AG09319 (cell line): Measurements from ENCODE around the gene STAT5B.

Experiments
- DNase-seq: peaks from one replicate; pipeline ENCODE4 v3.0.0-alpha.2; 2010; ENCODE audit warnings: low read depth; ENCODE audit errors: extremely low read depth
- TF ChIP-seq, protein P1 (sequence below): IDR thresholded peaks from 2 replicates; pipeline ENCODE4 v1.5.1; 2011; ENCODE audit warnings: low read depth, mild to moderate bottlenecking, inconsistent platforms, low read length, moderate library complexity

STAT5B gene

DNA sequence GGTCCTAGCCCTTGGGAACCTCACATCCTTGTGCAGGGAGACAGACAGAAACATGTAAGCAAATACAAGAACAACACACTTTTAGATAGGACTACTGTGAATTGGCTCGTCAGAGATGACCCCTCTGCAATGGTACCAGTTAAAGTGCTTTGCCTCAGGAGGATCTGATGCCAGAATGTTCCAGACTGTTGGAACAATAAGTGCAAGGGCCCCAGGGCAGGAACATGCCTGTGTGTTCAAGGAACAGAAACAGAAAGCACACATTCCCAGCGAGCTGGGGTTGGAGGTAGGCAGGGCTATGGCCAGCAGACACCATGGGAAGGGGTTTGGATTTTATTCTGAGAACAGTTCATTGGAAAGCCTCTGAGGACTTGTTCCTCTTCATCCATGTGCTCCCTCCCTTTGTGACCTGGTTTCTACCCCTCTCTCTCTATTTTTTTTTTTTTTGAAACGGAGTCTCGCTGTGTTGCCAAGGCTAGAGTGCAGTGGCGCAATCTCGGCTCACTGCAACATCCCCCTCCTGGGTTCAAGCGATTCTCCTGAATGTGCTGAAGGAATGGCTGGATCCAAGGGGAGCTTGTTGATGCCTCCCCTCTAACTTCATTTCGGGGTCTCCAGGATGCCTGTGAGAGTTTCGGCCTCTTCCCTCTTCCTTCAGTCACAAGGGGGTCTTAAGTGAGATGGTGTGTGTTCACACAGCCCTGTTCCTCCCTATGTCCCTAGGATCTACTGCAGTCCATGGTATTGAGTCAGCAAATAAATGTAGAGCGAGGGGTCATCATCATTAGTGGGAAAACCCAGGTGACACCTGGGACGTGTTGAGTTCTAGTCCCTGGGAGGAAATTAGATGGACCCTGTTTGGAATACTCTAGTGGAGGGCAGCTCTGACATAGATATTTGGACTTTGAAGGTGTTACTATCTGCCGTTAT lies 18.5 kb upstream of the STAT5B start:
- DNase-seq: no peak
- TF ChIP-seq, protein P1, sequence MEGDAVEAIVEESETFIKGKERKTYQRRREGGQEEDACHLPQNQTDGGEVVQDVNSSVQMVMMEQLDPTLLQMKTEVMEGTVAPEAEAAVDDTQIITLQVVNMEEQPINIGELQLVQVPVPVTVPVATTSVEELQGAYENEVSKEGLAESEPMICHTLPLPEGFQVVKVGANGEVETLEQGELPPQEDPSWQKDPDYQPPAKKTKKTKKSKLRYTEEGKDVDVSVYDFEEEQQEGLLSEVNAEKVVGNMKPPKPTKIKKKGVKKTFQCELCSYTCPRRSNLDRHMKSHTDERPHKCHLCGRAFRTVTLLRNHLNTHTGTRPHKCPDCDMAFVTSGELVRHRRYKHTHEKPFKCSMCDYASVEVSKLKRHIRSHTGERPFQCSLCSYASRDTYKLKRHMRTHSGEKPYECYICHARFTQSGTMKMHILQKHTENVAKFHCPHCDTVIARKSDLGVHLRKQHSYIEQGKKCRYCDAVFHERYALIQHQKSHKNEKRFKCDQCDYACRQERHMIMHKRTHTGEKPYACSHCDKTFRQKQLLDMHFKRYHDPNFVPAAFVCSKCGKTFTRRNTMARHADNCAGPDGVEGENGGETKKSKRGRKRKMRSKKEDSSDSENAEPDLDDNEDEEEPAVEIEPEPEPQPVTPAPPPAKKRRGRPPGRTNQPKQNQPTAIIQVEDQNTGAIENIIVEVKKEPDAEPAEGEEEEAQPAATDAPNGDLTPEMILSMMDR: no peak

DNA sequence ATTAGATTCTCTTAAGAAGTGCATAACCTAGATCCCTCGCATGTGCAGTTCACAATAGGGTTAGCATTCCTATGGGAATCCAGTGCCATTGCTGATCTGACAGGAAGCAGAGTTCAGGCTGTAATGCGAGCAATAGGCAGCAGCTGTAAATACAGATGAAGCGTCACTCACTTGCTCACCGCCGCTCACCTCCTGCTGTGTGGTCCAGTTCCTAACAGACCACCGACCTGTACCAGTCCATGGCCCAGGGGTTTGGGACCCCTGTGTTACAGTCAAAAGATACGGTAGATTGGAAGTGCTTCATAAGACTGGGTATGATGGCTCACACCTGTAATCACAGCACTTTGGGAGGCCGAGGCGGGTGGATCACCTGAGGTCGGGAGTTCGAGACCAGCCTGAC lies 14.9 kb upstream of the STAT5B start:
- DNase-seq: no peak
- TF ChIP-seq, protein P1: no peak

DNA sequence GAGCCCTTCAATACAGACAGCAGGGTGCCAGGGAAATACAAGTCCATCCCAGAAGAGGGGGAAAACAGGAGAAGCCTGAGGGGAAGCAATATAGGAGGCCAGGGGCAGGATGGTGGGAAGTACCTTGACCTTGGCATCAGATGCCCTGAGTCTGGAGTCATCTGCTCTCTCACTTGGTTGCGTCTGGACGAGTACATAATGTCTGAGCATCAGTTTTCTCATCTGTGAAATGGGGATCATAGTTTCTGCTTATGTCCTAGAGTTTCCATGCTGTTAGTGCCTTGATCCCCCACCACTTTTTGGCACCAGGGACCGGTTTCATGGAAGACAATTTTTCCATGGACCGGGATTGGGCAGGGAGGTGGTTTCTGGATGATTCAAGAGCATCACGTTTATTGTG lies 14.4 kb upstream of the STAT5B start:
- TF ChIP-seq, protein P1: no peak
- DNase-seq: no peak

DNA sequence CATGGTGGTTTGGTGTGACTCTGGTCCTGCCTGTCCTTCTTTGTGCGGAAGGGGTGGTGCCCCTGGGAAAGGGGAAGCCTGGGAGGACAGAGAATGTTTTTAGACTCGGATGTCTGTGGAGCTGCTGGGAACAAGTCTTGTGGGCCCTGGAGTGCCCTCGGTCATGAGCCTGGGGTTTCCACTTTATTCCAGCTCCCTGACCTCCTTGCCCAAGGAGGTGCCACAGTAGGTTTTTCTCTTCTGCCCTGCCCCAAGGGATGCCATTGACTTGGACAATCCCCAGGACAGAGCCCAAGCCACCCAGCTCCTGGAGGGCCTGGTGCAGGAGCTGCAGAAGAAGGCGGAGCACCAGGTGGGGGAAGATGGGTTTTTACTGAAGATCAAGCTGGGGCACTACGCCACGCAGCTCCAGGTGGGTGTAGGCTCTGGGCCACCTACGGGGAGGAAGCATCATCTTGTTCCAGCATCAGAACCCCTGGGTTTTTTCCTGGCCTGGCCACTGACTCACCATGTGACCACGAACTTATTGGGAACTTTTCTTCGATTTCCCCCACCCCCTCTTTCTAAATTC lies 13.5 kb upstream of the STAT5B start:
- DNase-seq: no peak
- TF ChIP-seq, protein P1: no peak

DNA sequence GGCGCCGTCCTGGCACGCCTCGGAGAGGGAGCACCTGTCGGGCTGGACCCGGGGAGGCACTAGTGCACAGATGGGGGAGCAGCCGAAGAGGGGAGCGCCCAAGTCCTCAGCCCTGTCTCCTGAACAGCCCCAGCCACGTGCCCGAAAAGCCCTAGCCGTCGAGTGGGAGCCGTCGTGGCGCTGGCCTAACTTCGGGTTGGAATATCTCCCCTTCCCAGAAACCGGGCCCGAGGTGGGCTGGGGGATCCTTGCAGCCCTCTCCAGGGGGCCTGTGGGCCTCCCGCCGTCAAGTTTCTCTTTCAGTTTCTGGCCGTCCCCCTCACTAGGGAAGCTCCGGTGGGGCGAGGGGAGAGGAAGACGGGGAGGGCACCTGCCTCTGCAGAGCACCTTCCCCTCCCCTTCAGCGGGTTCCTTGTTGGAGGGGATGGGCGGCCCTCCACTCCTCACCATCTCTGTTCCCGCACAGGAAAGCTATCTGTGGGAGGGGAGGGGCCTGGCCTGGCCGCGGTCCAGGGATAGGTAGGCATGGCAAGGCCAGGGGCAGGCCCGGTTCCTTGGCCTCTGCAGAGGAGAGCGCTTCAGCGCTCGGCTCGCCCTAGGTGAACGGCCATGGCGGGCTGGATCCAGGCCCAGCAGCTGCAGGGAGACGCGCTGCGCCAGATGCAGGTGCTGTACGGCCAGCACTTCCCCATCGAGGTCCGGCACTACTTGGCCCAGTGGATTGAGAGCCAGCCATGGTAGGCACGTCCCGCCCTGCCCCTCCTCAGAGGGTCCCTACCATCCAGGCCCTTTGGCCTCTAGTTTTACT lies 12.8 kb upstream of the STAT5B start:
- TF ChIP-seq, protein P1: no peak
- DNase-seq: no peak

DNA sequence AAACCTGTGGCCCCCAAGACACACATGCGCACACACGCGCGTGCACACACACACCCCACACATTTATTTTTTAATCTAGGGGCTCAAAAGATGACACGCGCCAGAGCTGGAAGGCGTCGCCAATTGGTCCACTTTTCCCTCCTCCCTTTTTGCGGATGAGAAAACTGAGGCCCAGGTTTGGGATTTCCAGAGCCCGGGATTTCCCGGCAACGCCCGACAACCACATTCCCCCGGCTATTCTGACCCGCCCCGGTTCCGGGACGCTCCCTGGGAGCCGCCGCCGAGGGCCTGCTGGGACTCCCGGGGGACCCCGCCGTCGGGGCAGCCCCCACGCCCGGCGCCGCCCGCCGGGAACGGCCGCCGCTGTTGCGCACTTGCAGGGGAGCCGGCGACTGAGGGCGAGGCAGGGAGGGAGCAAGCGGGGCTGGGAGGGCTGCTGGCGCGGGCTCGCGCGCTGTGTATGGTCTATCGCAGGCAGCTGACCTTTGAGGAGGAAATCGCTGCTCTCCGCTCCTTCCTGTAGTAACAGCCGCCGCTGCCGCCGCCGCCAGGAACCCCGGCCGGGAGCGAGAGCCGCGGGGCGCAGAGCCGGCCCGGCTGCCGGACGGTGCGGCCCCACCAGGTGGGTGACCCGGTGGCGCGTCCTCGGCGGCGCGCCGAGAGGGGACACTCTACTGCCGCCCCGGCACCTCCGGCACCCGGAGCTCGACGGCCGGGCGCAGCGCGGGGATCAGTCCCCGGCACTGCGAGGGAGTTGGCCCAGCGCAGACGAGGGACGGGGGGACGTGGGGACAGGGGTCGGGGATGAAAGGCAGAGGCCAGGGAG lies 12.0 kb upstream of the STAT5B start, which contains the start of gene STAT5A:
Gene STAT5A (plus strand): TSS at position 522 of the 826 bp plus-strand sequence. CDS start 914 bp downstream, outside the sequence.
- TF ChIP-seq, protein P1: no peak
- DNase-seq: peak; percentile 63
